Panc1 (cell line): ENCODE measurements around the gene CCDC28A.

Experiments
- POLR2AphosphoS5 ChIP-seq: IDR thresholded peaks from 2 replicates; pipeline ENCODE4 v1.6.1; 2012; ENCODE audit warnings: mild to moderate bottlenecking, low read depth, low read length, moderate library complexity
- TF ChIP-seq, protein P1 (sequence below): fragments of 450-650 bp; IDR thresholded peaks from 2 replicates; pipeline ENCODE4 v1.5.1; 2017; ENCODE audit warnings: mild to moderate bottlenecking

DNA sequence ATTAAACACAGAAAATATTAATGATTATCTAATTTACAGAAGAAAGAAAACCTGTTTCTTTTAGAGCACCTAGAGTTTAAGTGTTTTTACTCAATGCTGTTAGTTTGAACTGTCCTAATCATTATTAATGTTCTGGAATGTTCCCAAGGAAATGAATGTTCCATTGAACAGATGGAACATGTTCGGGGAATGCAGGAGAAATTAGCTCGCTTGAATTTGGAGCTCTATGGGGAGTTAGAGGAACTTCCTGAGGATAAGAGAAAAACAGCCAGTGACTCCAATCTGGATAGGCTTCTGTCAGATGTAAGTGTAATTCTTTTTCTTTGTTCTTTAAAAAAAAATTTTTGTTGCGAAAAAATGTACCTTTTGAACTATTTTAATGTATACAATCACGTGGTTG lies 11.5 kb downstream of the CCDC28A start:
- TF ChIP-seq, protein P1, sequence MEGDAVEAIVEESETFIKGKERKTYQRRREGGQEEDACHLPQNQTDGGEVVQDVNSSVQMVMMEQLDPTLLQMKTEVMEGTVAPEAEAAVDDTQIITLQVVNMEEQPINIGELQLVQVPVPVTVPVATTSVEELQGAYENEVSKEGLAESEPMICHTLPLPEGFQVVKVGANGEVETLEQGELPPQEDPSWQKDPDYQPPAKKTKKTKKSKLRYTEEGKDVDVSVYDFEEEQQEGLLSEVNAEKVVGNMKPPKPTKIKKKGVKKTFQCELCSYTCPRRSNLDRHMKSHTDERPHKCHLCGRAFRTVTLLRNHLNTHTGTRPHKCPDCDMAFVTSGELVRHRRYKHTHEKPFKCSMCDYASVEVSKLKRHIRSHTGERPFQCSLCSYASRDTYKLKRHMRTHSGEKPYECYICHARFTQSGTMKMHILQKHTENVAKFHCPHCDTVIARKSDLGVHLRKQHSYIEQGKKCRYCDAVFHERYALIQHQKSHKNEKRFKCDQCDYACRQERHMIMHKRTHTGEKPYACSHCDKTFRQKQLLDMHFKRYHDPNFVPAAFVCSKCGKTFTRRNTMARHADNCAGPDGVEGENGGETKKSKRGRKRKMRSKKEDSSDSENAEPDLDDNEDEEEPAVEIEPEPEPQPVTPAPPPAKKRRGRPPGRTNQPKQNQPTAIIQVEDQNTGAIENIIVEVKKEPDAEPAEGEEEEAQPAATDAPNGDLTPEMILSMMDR: no peak
- no peak for TF ChIP-seq POLR2AphosphoS5
